ENCODE measurements around the gene SEMA3D.

Gene SEMA3D

GRCh38 chr7:85186521-85187241 is at the start of gene SEMA3D:
Gene SEMA3D (minus strand): TSS chr7:85187056. CDS start chr7:85121891, 65,165 bp downstream.
- DNase-seq (ENCODE audit: low read depth in 2 of 2, low spot score in 1 of 2), result no peak

GRCh38 chr7:85234730-85235129 is 47.9 kb upstream of the SEMA3D start:
- DNase-seq (ENCODE audit: low read depth in 2 of 2, low spot score in 1 of 2), result no peak

GRCh38 chr7:85232068-85232467 is 45.2 kb upstream of the SEMA3D start:
- DNase-seq (ENCODE audit: low read depth in 2 of 2, low spot score in 1 of 2), result no peak

- DNase-seq (ENCODE audit: low read depth in 2 of 2, low spot score in 1 of 2), result no peak
These were observed 43.8 kb upstream of the SEMA3D start for GRCh38 chr7:85230623-85231022.

GRCh38 chr7:85229544-85229943 is 42.7 kb upstream of the SEMA3D start:
- DNase-seq (ENCODE audit: low read depth in 2 of 2, low spot score in 1 of 2), result no peak

GRCh38 chr7:85226361-85227085 is 39.7 kb upstream of the SEMA3D start:
- no peak for DNase-seq (ENCODE audit: low read depth in 2 of 2, low spot score in 1 of 2)

GRCh38 chr7:85224171-85224570 is 37.3 kb upstream of the SEMA3D start:
- DNase-seq (ENCODE audit: low read depth in 2 of 2, low spot score in 1 of 2), result no peak

GRCh38 chr7:85222522-85222921 is 35.7 kb upstream of the SEMA3D start:
- DNase-seq (ENCODE audit: low read depth in 2 of 2, low spot score in 1 of 2), result no peak

GRCh38 chr7:85221796-85222195 is 34.9 kb upstream of the SEMA3D start:
- DNase-seq (ENCODE audit: low read depth in 2 of 2, low spot score in 1 of 2), result no peak

GRCh38 chr7:85220651-85221050 is 33.8 kb upstream of the SEMA3D start:
- DNase-seq (ENCODE audit: low read depth in 2 of 2, low spot score in 1 of 2), result no peak

GRCh38 chr7:85220023-85220422 is 33.2 kb upstream of the SEMA3D start:
- DNase-seq (ENCODE audit: low read depth in 2 of 2, low spot score in 1 of 2), result no peak

- no peak for DNase-seq (ENCODE audit: low read depth in 2 of 2, low spot score in 1 of 2)
These were observed 30.2 kb upstream of the SEMA3D start for GRCh38 chr7:85217085-85217484.

- DNase-seq (ENCODE audit: low read depth in 2 of 2, low spot score in 1 of 2), result no peak
These were observed 28.2 kb upstream of the SEMA3D start for GRCh38 chr7:85215098-85215497.

GRCh38 chr7:85213500-85213899 is 26.6 kb upstream of the SEMA3D start:
- no peak for DNase-seq (ENCODE audit: low read depth in 2 of 2, low spot score in 1 of 2)

- no peak for DNase-seq (ENCODE audit: low read depth in 2 of 2, low spot score in 1 of 2)
These were observed 18.9 kb upstream of the SEMA3D start for GRCh38 chr7:85205754-85206153.

- no peak for DNase-seq (ENCODE audit: low read depth in 2 of 2, low spot score in 1 of 2)
These were observed 17.6 kb upstream of the SEMA3D start for GRCh38 chr7:85204496-85204895.

- no peak for DNase-seq (ENCODE audit: low read depth in 2 of 2, low spot score in 1 of 2)
These were observed 17.2 kb upstream of the SEMA3D start for GRCh38 chr7:85204061-85204460.

GRCh38 chr7:85201209-85201608 is 14.4 kb upstream of the SEMA3D start:
- no peak for DNase-seq (ENCODE audit: low read depth in 2 of 2, low spot score in 1 of 2)

- no peak for DNase-seq (ENCODE audit: low read depth in 2 of 2, low spot score in 1 of 2)
These were observed 9.8 kb upstream of the SEMA3D start for GRCh38 chr7:85196696-85197095.

- no peak for DNase-seq (ENCODE audit: low read depth in 2 of 2, low spot score in 1 of 2)
These were observed 4.5 kb upstream of the SEMA3D start for GRCh38 chr7:85191383-85191782.

GRCh38 chr7:85186083-85186520 is 754 bp downstream of the SEMA3D start:
- no peak for DNase-seq (ENCODE audit: low read depth in 2 of 2, low spot score in 1 of 2)

GRCh38 chr7:85185424-85186082 is 1.3 kb downstream of the SEMA3D start:
- DNase-seq (ENCODE audit: low read depth in 2 of 2, low spot score in 1 of 2), result no peak
